Lower leg skin (tissue), 3 donors: ENCODE measurements around the gene LHX4.

Experiments
- CTCF ChIP-seq, 3 donors: fragments of 450-650 bp; IDR thresholded peaks; one replicate each; pipeline ENCODE4 v1.5.1; 2016; ENCODE audit warnings: antibody characterized with exemption in 3 of 3, mild to moderate bottlenecking in 3 of 3, moderate library complexity in 2 of 3
- POLR2A ChIP-seq, 2 donors: fragments of 450-650 bp; IDR thresholded peaks; one replicate each; pipeline ENCODE4 v1.6.1; 2016 to 2017; ENCODE audit warnings: antibody characterized with exemption in 2 of 2, mild to moderate bottlenecking in 1 of 2, moderate library complexity in 1 of 2

- TF ChIP-seq CTCF (IDR thresholded peaks at IDR 0.05) (no peak), POLR2A (IDR thresholded peaks at IDR 0.05) (no peak)
Measured at GRCh38 chr1:180250499-180250770, 20.4 kb downstream of the LHX4 start.
